Islet precursor cell (in vitro differentiated cells): Measurements from ENCODE around the gene KCTD7.
"Not testable (repeated sequence)": the region's sequence is repeated elsewhere in the genome, so short reads cannot be mapped to it uniquely, and the experiment has no call there.

ENCODE experiments used
- DNase-seq: peaks from one replicate; pipeline ENCODE4 v3.0.0-alpha.2; 2018

The KCTD7 gene

GRCh38 chr7:66655113-66655806 lies 26.6 kb downstream of the KCTD7 start:
- peak; percentile 80 for DNase-seq

- not testable (repeated sequence) for DNase-seq
Observed at GRCh38 chr7:66655826-66656485, 27.3 kb downstream of the KCTD7 start.

GRCh38 chr7:66657798-66658197 lies 29.1 kb downstream of the KCTD7 start:
- DNase-seq, result no peak

- DNase-seq, result no peak
Observed at GRCh38 chr7:66662646-66663264, 34.1 kb downstream of the KCTD7 start.

GRCh38 chr7:66664590-66665293 lies 36.1 kb downstream of the KCTD7 start:
- DNase-seq, result no peak

GRCh38 chr7:66666313-66666952 lies 37.8 kb downstream of the KCTD7 start:
- DNase-seq, result no peak

GRCh38 chr7:66667023-66667728 lies 38.5 kb downstream of the KCTD7 start:
- DNase-seq, result no peak

- no peak for DNase-seq
Observed at GRCh38 chr7:66668112-66668511, 39.4 kb downstream of the KCTD7 start.

GRCh38 chr7:66668677-66669076 lies 40.0 kb downstream of the KCTD7 start:
- DNase-seq, result no peak

GRCh38 chr7:66669088-66669487 lies 40.4 kb downstream of the KCTD7 start:
- no peak for DNase-seq

- DNase-seq, result no peak
Observed at GRCh38 chr7:66669496-66669895, 40.8 kb downstream of the KCTD7 start.

- no peak for DNase-seq
Observed at GRCh38 chr7:66671034-66671433, 42.4 kb downstream of the KCTD7 start.

GRCh38 chr7:66671486-66671885 lies 42.8 kb downstream of the KCTD7 start:
- not testable (repeated sequence) for DNase-seq

- DNase-seq, result not testable (repeated sequence)
Observed at GRCh38 chr7:66672432-66673123, 43.9 kb downstream of the KCTD7 start.

GRCh38 chr7:66673124-66673640 lies 44.5 kb downstream of the KCTD7 start:
- not testable (repeated sequence) for DNase-seq

GRCh38 chr7:66679633-66680244 lies 51.1 kb downstream of the KCTD7 start:
- no peak for DNase-seq

- peak; percentile 97 for DNase-seq
Observed at GRCh38 chr7:66681491-66682349, 53.0 kb downstream of the KCTD7 start.

- no peak for DNase-seq
Observed at GRCh38 chr7:66682350-66683093, 53.8 kb downstream of the KCTD7 start.

GRCh38 chr7:66683094-66683769 lies 54.6 kb downstream of the KCTD7 start:
- DNase-seq, result not testable (repeated sequence)
